ENCODE data around the gene ADH7.

DNA sequence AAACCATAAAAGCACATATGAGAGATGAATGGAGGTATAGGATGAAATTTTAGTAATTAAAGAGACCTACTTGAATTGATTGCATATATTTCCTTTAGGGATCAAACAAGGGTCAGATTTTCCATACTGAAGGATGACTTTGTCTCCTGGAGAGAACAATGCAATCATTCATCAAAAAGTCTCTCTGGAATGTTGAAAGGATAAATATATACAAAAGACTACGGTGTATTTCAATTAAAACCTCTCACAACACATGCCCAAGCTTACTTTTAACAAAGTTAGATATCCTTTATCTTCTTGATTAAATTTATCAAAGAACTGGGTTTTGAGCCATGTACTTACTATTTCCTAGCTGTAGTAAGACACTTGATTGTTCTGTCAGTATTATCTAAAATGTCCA, 36.8 kb upstream of the ADH7 start:
- no peak for TF ChIP-seq SIN3A (IDR thresholded peaks at IDR 0.05; ENCODE audit: borderline replicate concordance, insufficient read depth, low read length)
- TF ChIP-seq FOXP2 (optimal IDR thresholded peaks at IDR 0.05; ENCODE audit: borderline replicate concordance, extremely low read depth, extremely low read length, insufficient read depth), result no peak
- TF ChIP-seq, protein P1, sequence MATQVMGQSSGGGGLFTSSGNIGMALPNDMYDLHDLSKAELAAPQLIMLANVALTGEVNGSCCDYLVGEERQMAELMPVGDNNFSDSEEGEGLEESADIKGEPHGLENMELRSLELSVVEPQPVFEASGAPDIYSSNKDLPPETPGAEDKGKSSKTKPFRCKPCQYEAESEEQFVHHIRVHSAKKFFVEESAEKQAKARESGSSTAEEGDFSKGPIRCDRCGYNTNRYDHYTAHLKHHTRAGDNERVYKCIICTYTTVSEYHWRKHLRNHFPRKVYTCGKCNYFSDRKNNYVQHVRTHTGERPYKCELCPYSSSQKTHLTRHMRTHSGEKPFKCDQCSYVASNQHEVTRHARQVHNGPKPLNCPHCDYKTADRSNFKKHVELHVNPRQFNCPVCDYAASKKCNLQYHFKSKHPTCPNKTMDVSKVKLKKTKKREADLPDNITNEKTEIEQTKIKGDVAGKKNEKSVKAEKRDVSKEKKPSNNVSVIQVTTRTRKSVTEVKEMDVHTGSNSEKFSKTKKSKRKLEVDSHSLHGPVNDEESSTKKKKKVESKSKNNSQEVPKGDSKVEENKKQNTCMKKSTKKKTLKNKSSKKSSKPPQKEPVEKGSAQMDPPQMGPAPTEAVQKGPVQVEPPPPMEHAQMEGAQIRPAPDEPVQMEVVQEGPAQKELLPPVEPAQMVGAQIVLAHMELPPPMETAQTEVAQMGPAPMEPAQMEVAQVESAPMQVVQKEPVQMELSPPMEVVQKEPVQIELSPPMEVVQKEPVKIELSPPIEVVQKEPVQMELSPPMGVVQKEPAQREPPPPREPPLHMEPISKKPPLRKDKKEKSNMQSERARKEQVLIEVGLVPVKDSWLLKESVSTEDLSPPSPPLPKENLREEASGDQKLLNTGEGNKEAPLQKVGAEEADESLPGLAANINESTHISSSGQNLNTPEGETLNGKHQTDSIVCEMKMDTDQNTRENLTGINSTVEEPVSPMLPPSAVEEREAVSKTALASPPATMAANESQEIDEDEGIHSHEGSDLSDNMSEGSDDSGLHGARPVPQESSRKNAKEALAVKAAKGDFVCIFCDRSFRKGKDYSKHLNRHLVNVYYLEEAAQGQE (IDR thresholded peaks at IDR 0.05; ENCODE audit: insufficient read depth in 1 of 2, low read depth in 2 of 2, low read length in 2 of 2), result no peak
